Activated gamma-delta T cell treated with anti-CD3 and anti-CD28 coated beads, Interleukin-2, amount 50 U/mL, for 16 hours (primary cell): ENCODE data around the gene ZNF263.
A peak's percentile ranks its signal among the peaks of the same experiment; 100 is the strongest.
"Not testable (repeated sequence)": the region's sequence is repeated elsewhere in the genome, so short reads cannot be mapped to it uniquely, and the experiment has no call there.

Source experiments
- DNase-seq: peaks from one replicate; pipeline ENCODE4 v3.0.0-alpha.2; 2020; ENCODE audit warnings: low read depth

ZNF263 gene

DNA sequence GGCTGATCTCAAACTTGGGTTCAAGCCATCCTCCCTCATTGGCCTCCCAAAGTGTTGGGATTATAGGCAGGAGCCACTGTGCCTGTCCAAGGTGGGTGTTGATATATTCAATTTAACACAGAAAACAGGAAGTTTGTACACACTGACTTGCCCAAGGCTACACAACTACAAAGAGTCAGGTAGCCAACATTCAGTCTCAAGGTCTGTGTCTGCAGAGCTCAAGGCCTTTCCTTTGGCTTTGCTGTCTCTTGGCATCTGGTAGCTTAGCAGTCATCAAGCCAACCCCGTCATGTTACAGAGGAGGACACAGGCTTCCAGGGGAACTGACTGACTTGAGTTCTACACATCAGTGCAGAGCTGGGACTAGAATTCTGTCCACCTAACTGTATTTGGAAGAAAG, 15.0 kb upstream of the ZNF263 start:
- no peak for DNase-seq

- not testable (repeated sequence) for DNase-seq
These were observed 12.6 kb upstream of the ZNF263 start for GRCh38 chr16:3270718-3271117.

GRCh38 chr16:3271281-3271680, 12.0 kb upstream of the ZNF263 start:
- DNase-seq: not testable (repeated sequence)

GRCh38 chr16:3274490-3274889, 8.8 kb upstream of the ZNF263 start:
- no peak for DNase-seq

DNA sequence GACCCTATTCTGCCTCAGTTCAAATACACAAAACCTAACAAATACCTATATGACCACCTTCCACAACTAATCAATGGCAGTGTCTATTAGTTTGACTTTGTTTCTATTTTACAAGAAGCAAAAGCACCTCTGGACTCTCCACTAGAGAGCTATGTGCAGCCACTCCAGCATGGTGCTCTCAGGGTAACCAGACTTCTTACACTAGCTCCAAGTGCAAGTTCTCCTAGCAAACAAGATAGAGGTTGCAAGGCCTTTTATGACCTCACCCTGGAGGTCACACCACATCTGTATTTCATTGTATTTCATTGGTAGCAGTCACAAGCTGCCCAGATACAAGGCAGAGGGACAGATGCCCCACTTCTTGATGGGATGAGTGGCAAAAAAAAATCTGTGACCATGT, 8.3 kb upstream of the ZNF263 start:
- DNase-seq: no peak

GRCh38 chr16:3276679-3277078, 6.6 kb upstream of the ZNF263 start:
- no peak for DNase-seq

DNA sequence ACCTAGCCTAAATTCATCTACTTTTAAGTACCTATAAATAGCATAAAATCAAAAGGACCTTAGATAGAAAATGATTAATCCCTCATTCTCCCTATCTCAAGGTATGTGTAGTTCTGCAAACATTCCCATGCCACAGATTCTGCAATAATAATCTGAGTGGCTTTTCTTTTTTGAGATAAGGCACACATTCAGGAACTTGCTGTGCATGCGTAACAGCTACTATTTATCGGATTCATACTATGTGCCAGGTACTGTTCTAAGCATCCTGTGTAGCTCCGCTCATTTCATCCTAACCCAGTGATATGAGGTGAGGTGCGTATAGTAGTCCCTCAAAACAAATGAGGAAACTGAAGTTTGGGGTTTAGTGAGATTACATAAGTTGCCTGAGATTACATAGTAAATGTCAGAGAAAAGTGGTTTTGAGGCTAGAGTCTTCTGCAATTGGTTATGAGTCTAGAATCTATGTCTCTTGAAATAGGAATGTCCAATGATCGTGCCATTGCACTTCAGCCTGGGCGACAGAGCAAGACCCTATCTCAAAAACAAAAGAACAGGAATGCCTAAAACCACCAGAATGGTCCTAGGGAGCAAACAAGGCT, 2.0 kb upstream of the ZNF263 start:
- DNase-seq: no peak

- DNase-seq: no peak
These were observed 1.1 kb upstream of the ZNF263 start for GRCh38 chr16:3282103-3282729.

- no peak for DNase-seq
These were observed 504 bp downstream of the ZNF263 start for GRCh38 chr16:3283543-3284447.

DNA sequence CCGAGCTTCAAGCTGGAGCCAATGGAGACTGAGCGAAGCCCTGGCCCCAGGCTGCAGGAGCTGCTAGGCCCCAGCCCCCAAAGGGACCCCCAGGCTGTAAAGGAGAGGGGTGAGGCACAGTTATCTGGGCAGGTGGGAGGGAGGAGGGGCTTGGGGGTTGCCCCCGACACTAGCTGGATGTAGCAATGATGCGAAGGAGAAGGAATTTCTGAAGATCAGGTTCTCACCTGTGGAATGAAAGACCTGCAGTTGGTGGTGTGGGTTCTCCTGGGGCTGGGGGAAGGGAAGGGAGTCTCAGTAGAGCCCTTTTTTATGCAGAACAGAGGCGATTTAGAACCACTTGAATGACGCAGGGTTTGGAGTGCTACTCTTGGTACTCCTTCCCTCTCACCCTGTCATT, 1.8 kb downstream of the ZNF263 start:
- DNase-seq: no peak

- no peak for DNase-seq
These were observed 6.8 kb downstream of the ZNF263 start for GRCh38 chr16:3289998-3290673.

DNA sequence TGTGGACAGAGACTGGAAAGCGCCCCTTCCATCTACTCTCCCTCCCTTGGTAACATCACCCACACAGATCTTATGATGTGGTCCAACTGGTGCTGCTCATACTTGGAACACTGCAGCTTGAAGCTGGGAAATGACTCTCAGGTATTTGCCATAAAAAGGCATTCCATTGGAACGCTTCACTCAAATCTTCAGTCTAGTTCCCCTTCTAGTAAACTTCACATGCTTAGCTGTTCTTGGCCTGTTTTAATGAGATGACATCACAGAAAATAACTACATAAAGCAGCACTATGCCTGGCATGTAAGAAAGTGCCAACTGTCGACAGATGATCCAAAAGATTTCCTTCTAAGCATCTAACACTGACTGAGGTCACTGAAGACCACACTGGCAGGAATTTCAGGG, 9.3 kb downstream of the ZNF263 start:
- no peak for DNase-seq

DNA sequence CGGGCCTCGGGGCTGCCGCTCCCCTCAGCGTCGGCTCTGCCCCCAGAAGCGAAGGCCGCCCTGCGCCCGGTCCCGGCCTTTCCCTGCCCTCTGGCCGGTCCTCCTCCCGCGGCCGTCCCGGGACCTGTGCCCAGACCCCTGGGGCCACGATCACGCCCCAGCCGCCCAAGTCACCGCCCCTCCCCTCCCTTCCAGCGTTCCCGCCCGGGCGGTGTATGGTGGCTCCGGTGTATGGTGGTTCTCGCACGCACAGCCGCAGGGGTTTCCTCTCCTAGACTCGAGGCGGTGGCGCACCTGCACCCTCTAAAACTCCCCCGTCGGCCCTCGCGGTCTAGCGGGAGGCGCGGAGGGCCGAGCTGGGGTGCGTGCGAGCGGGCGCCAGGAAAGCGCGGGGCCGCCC, 11.9 kb downstream of the ZNF263 start:
- DNase-seq: no peak

GRCh38 chr16:3295783-3296182, 12.5 kb downstream of the ZNF263 start:
- DNase-seq: no peak

GRCh38 chr16:3304370-3304769, 21.1 kb downstream of the ZNF263 start:
- no peak for DNase-seq

GRCh38 chr16:3305109-3306068, 22.1 kb downstream of the ZNF263 start, which contains the start of the genes TIGD7 and ZNF75A:
Gene TIGD7 (minus strand): TSS chr16:3305430. CDS start chr16:3300614, 4,816 bp downstream.
Gene ZNF75A (plus strand): TSS chr16:3305497. CDS start chr16:3308429, 2,932 bp downstream.
- peak; percentile 62 for DNase-seq

DNA sequence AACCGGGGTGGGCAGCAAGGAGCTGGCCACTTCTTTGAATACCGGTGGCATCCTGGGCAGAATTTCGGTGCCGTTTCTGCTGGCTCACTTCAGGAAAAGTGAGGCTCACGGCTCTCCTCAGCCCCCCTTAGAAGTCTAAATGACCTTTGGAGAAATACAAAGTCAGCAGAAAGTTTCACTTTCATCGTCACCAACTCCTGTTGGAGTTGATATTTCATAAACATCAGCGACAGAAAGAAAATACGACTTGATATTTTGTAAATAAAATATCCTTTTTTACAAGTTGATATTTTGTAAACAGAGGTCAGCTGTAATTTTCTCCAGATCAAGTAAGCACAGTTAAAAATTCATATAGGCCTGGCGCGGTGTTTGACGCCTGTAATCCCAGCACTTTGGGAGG, 22.8 kb downstream of the ZNF263 start:
- no peak for DNase-seq

- DNase-seq: no peak
These were observed 28.2 kb downstream of the ZNF263 start for GRCh38 chr16:3311496-3311895.

- no peak for DNase-seq
These were observed 34.2 kb downstream of the ZNF263 start for GRCh38 chr16:3317315-3317999.

DNA sequence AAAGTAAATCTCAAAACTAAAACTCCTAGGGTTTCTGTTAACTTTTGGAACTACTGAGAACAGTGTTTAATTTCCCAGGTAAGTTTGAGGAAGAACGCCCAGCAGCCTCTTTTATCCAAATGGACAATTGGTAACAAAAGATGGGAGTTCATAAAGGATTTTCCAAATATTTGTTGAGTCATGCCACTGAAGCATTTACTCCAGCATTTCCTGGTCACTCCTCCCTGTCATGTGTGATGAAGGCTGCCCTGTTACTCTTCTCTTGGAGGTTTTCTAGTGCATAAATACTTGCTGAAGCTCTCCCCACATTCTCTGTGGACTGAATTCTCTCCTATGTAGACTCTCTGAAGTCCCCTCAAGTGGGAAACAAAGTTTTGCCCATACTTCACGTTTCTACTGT, 38.5 kb downstream of the ZNF263 start:
- no peak for DNase-seq

DNA sequence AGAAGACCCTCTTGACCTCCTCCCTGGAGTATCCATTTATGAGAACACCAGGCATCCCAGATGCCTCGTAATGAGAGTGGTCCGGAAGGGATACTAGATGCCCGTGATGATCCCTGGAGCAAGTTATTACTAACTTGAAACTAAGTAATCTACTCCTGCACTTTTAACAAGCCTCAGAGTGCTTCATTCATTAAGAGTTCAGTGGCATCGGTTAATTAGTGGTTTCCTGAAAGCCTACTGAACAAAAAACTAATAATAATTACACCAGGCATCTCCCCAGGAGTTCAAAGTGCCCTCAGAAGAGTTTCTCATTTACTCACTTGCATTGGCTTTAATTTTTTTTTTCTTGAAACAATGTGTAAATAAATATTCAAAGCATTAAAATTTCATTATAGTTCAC, 44.2 kb downstream of the ZNF263 start:
- DNase-seq: no peak
